OCI-LY7 (cell line): ENCODE results near the gene RAP2B. TPM values are rescaled to one million over a fixed set of nuclear protein-coding genes. Genes with fewer than 3 reads are reported as not detected.
"Not testable (repeated sequence)": the region's sequence is repeated elsewhere in the genome, so short reads cannot be mapped to it uniquely, and the experiment has no call there.

Source experiments
- BruUV-seq: library from RNA; stranded (reverse); fragments of 400-500 nt; replicated peaks from 2 replicates; lab custom pipeline; 2021; lab: Mats Ljungman, UMichigan
- CTCF ChIA-PET: fragments of 300-600 bp; sonication (Branson Sonifier 250); formaldehyde crosslinking; loops from one replicate; lab custom pipeline; 2022; ENCODE audit warnings: antibody characterized with exemption; ENCODE audit not compliant: unreplicated experiment; lab: Charles Lee
- POLR2A ChIA-PET: fragments of 300-600 bp; sonication (Branson Sonifier 250); formaldehyde crosslinking; loops from one replicate; lab custom pipeline; 2022; ENCODE audit warnings: antibody characterized with exemption; lab: Charles Lee
- DNase-seq: peaks from one replicate; pipeline ENCODE4 v3.0.0-alpha.2; 2015; ENCODE audit warnings: low spot score
- H2AFZ ChIP-seq: fragments of 200-600 bp; sonication (generic), shearing (Covaris generic); 2 replicates; pipeline ENCODE4 v1.6.1; 2014; ENCODE audit warnings: mild to moderate bottlenecking, antibody characterized with exemption, low read length, moderate library complexity
- H3K27ac ChIP-seq: fragments of 200-600 bp; sonication (generic); 2 replicates; pipeline ENCODE4 v1.5.1; 2014; ENCODE audit warnings: mixed run types, low read depth, mild to moderate bottlenecking, moderate library complexity, low read length, inconsistent platforms; ENCODE audit not compliant: poor library complexity, severe bottlenecking
- H3K36me3 ChIP-seq: fragments of 200-600 bp; sonication (generic); 2 replicates; pipeline ENCODE4 v1.6.1; 2014; ENCODE audit warnings: mild to moderate bottlenecking, antibody characterized with exemption, low read length, moderate library complexity, mixed read lengths; ENCODE audit not compliant: insufficient read depth
- H3K4me1 ChIP-seq: fragments of 200-600 bp; sonication (generic); 2 replicates; pipeline ENCODE4 v1.5.1; 2014; ENCODE audit warnings: mild to moderate bottlenecking, low read length; ENCODE audit not compliant: insufficient read depth, poor library complexity, severe bottlenecking
- H3K4me2 ChIP-seq: fragments of 200-600 bp; sonication (generic); 2 replicates; pipeline ENCODE4 v1.6.1; 2014; ENCODE audit warnings: mild to moderate bottlenecking, low read length
- H3K4me3 ChIP-seq: fragments of 200-600 bp; sonication (generic); 2 replicates; pipeline ENCODE4 v1.5.1; 2014; ENCODE audit warnings: mild to moderate bottlenecking, low read depth, low read length; ENCODE audit not compliant: poor library complexity, severe bottlenecking
- H3K79me2 ChIP-seq: fragments of 200-600 bp; sonication (generic); 2 replicates; pipeline ENCODE4 v1.6.1; 2016; ENCODE audit warnings: low read depth, mild to moderate bottlenecking, low read length, moderate library complexity, mixed read lengths; ENCODE audit not compliant: insufficient read depth
- H3K9me2 ChIP-seq: fragments of 200-600 bp; sonication (generic); 2 replicates; pipeline ENCODE4 v1.6.1; 2016; ENCODE audit warnings: mild to moderate bottlenecking, low read length, mixed read lengths; ENCODE audit not compliant: insufficient read depth
- H3K9me3 ChIP-seq: fragments of 200-600 bp; sonication (generic); 2 replicates; pipeline ENCODE4 v1.6.1; 2014; ENCODE audit warnings: mild to moderate bottlenecking, mixed run types, low read length, mixed read lengths
- H4K20me1 ChIP-seq: fragments of 200-600 bp; sonication (generic); 2 replicates; pipeline ENCODE4 v1.6.1; 2014; ENCODE audit warnings: mild to moderate bottlenecking, antibody characterized with exemption, low read length, moderate library complexity, mixed read lengths; ENCODE audit not compliant: insufficient read depth
- CTCF ChIP-seq: fragments of 200-600 bp; sonication (generic); conservative IDR thresholded peaks from 2 replicates; pipeline ENCODE4 v1.5.1; 2014; ENCODE audit warnings: mild to moderate bottlenecking, antibody characterized with exemption, low read length, moderate library complexity, mixed read lengths
- EZH2phosphoT487 ChIP-seq: fragments of 200-600 bp; sonication (generic); IDR thresholded peaks from 2 replicates; pipeline ENCODE4 v1.6.1; 2018; ENCODE audit warnings: low read depth, borderline replicate concordance, mild to moderate bottlenecking, mixed run types, antibody characterized with exemption, low read length, moderate library complexity, mixed read lengths
- intact Hi-C: fragments of 100-400 bp; cut with micrococcal nuclease; formaldehyde crosslinking; loops from one replicate; pipeline ENCODE4 v1.10.0; 2022; ENCODE audit not compliant: unreplicated experiment
- total RNA-seq, 2 experiments: library from RNA; depleted of rRNA in 1 of 2; stranded (reverse); fragments of >200 nt in 1 of 2; shearing (Covaris generic) in 1 of 2; gene quantifications; 2 replicates each; pipeline ENCODE4 v1.2.3, GENCODE V29; 2014 to 2022

The RAP2B gene
- total RNA-seq, 2 experiments from 2014 or later: 11.3 to 15.1 TPM

DNA sequence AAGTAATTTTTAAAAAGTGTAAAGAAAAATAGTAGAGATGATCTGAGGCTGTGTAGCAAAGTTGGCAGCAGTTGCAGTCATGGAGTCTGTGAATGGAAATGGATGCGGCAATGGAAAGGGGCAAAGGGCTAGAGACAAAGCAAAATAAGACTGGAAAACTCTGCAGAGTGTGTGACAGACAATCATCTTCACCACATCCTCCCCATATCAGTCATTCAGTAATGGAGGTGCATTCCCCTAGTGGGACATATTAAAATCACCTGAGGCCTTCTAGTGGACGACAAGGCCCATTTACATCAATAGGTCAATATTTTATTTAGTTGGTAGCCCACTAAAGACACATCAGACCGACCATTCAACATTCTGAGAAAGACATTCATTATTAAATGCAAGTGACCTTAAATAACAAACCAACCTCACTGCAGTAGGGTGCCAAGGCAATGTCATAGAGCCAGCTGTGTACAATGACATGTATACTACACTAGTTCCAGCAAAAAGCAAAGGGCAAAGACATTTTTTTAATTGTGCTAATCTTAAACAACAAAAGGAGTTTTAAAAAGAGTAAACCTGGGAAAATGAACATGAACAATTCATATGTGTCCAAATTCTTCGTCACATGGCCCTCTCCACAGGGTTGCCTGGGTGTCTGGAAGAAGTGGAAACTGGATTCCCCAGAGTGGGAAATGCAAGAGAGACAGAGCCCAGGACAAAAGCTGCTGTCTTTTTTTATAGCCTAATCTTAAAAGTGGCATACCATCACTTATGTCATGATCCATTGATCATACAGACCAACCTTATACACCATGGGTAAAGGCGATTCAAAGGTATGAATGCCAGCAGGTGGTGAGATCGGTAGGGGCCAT, 15.6 kb upstream of the RAP2B start:
- POLR2A ChIA-PET: interaction anchor here (0.6 kb wide), 1 partner anchor 254 kb away, joined by 4 read pairs; no protein-coding TSS in a partner anchor
- DNase-seq: no peak
- no peaks in the 10 kb centered on the region for H3K36me3 ChIP-seq
- no peak overlapping the region for H3K4me2 ChIP-seq
- intact Hi-C loops: no loop called here
- no peaks in the 10 kb centered on the region for H4K20me1 ChIP-seq
- no TSS peak for BruUV-seq
- H3K4me3 ChIP-seq: no peak overlapping the region
- no peak overlapping the region for H2AFZ ChIP-seq
- CTCF ChIA-PET: no interaction called here
- H3K27ac ChIP-seq: no peak overlapping the region
- H3K79me2 ChIP-seq: no peaks in the 10 kb centered on the region
- H3K9me2 ChIP-seq: no peaks in the 10 kb centered on the region
- no peaks in the 10 kb centered on the region for H3K9me3 ChIP-seq
- TF ChIP-seq CTCF (no peak), EZH2phosphoT487 (no peak)
- no peaks in the 10 kb centered on the region for H3K4me1 ChIP-seq

DNA sequence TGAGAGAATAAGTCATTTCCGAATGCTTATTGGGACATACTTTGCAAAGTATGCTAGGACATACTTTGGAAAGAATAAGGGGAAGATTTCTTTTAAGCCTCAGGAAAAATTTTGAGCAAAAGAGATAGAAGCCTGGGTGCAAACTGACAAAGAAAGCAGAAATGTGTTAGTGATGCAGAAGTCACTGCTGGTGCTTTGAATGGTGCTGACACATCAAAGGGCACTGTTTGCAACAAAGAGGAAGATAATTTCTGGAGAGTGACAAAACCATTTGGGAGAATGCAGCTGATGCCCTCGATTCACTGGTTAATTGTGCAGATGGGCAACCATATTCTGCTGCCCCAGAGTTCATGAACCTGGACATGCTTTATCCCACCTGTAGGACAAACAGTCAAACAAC, 11.0 kb upstream of the RAP2B start:
- H3K36me3 ChIP-seq: no peaks in the 10 kb centered on the region
- H3K4me3 ChIP-seq: no peak overlapping the region
- no peaks in the 10 kb centered on the region for H3K4me1 ChIP-seq
- no peak for TF ChIP-seq EZH2phosphoT487
- no peak for TF ChIP-seq CTCF
- no peak overlapping the region for H3K27ac ChIP-seq
- CTCF ChIA-PET: no interaction called here
- BruUV-seq: no TSS peak
- no peak overlapping the region for H3K4me2 ChIP-seq
- POLR2A ChIA-PET: interaction anchor here (2.5 kb wide), 1 partner anchor 9 kb away, joined by 10 read pairs; no protein-coding TSS in a partner anchor
- H4K20me1 ChIP-seq: no peaks in the 10 kb centered on the region
- H3K9me2 ChIP-seq: no peaks in the 10 kb centered on the region
- H2AFZ ChIP-seq: no peak overlapping the region
- intact Hi-C loops: no loop called here
- DNase-seq: no peak
- no peaks in the 10 kb centered on the region for H3K9me3 ChIP-seq
- H3K79me2 ChIP-seq: no peaks in the 10 kb centered on the region

DNA sequence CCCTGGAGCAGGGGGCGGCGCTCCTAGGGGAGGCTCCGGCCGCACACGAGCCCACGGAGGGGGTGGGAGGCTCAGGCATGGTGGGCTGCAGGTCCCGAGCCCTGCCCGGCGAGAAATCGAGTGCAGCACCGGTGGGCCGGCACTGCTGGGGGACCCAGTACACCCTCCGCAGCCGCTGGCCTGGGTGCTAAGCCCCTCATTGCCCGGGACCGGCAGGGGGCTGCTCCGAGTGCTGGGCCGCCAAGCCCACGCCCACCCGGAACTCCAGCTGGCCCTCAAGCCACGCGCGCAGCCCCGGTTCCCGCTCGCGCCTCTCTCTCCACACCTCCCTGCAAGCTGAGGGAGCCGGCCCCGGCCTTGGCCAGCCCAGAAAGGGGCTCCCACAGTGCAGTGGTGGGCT, 6.2 kb upstream of the RAP2B start:
- DNase-seq, BruUV-seq, CTCF ChIA-PET: not testable (repeated sequence)

More for the DNA sequence above, 6.2 kb upstream of the RAP2B start:
- H3K36me3 ChIP-seq, intact Hi-C loops, H2AFZ ChIP-seq, H3K4me2 ChIP-seq, H3K4me3 ChIP-seq, H4K20me1 ChIP-seq, POLR2A ChIA-PET, H3K9me2 ChIP-seq, H3K79me2 ChIP-seq, H3K27ac ChIP-seq, H3K9me3 ChIP-seq, H3K4me1 ChIP-seq: not testable (repeated sequence)
